K562 (cell line): ENCODE data around the gene NOP14. TPM values are rescaled to one million over a fixed set of nuclear protein-coding genes. Genes with fewer than 3 reads are reported as not detected.
A peak's percentile ranks its signal among the peaks of the same experiment; 100 is the strongest.

Experiments
- BHLHE40 ChIP-seq: IDR thresholded peaks from 2 replicates; pipeline ENCODE4 v1.6.1; 2011; ENCODE audit warnings: low read length, improper control_type of control experiment
- BRCA1 ChIP-seq, 2 experiments: fragments of 450-650 bp in 1 of 2; sonication (generic) in 1 of 2; formaldehyde crosslinking in 1 of 2; IDR thresholded peaks; 2 replicates each; pipeline versions ENCODE4 v1.5.0 to v1.6.1; 2017 to 2020; ENCODE audit warnings: mild to moderate bottlenecking in 1 of 2, missing genetic modification reagents in 1 of 2
- CEBPZ ChIP-seq: fragments of 150-350 bp; IDR thresholded peaks from 2 replicates; pipeline ENCODE4 v1.6.1; 2014; ENCODE audit warnings: low read depth, mild to moderate bottlenecking, low read length, borderline replicate concordance
- CHAMP1 ChIP-seq: fragments of 450-650 bp; IDR thresholded peaks from 2 replicates; pipeline ENCODE4 v1.6.1; 2016; ENCODE audit warnings: mild to moderate bottlenecking
- CTBP1 ChIP-seq: fragments of 450-650 bp; IDR thresholded peaks from 2 replicates; pipeline ENCODE4 v1.6.1; 2016; ENCODE audit warnings: borderline replicate concordance
- CXXC5 ChIP-seq: fragments of 250-450 bp; sonication (Bioruptor Pico); IDR thresholded peaks from 2 replicates; pipeline ENCODE4 v1.8.0; 2022; ENCODE audit warnings: inconsistent platforms, mild to moderate bottlenecking, moderate library complexity
- EZH2 ChIP-seq: IDR thresholded peaks from 2 replicates; pipeline ENCODE4 v1.6.1; 2012; ENCODE audit warnings: low read depth, mild to moderate bottlenecking, inconsistent platforms, low read length, borderline replicate concordance
- FOS ChIP-seq: IDR thresholded peaks from 3 replicates; pipeline ENCODE4 v1.6.1; 2011; ENCODE audit not compliant: insufficient read length; ENCODE audit errors: extremely low read depth
- MTA2 ChIP-seq: fragments of 450-650 bp; IDR thresholded peaks from 2 replicates; pipeline ENCODE4 v1.6.1; 2016; ENCODE audit warnings: low read depth
- NR2F6 ChIP-seq: fragments of 450-650 bp; formaldehyde crosslinking; IDR thresholded peaks from 2 replicates; pipeline ENCODE4 v1.4.0; 2020; ENCODE audit warnings: mild to moderate bottlenecking
- POLR2B ChIP-seq: fragments of 450-650 bp; IDR thresholded peaks from 2 replicates; pipeline ENCODE4 v1.6.1; 2018; ENCODE audit warnings: low read depth; ENCODE audit not compliant: partially characterized antibody
- SMARCA4 ChIP-seq: fragments of 450-650 bp; IDR thresholded peaks from 2 replicates; pipeline ENCODE4 v1.6.1; 2016
- SP1 ChIP-seq: sonication (generic); formaldehyde crosslinking; IDR thresholded peaks from 2 replicates; pipeline ENCODE4 v1.8.1; 2022; ENCODE audit warnings: mild to moderate bottlenecking, missing genetic modification reagents
- ZBED1 ChIP-seq: IDR thresholded peaks from 2 replicates; pipeline ENCODE4 v1.6.1; 2014
- ZBTB34 ChIP-seq: fragments of 250-450 bp; sonication (Bioruptor Pico); IDR thresholded peaks from 2 replicates; pipeline ENCODE4 v1.8.0; 2021; ENCODE audit warnings: mild to moderate bottlenecking, moderate library complexity
- ZBTB43 ChIP-seq: sonication (generic); formaldehyde crosslinking; IDR thresholded peaks from 2 replicates; pipeline ENCODE4 v1.8.0; 2023; ENCODE audit warnings: mild to moderate bottlenecking, missing genetic modification reagents
- ZNF134 ChIP-seq: fragments of 250-450 bp; sonication (Bioruptor Pico); conservative IDR thresholded peaks from 2 replicates; pipeline ENCODE4 v1.4.0; 2020
- ZNF197 ChIP-seq: fragments of 200-800 bp; sonication (Bioruptor generic); IDR thresholded peaks from 2 replicates; pipeline ENCODE4 v1.6.1; 2016; ENCODE audit warnings: low read depth, missing genetic modification characterization, missing compliant biosample characterization
- polyA plus RNA-seq, 8 experiments: library from polyadenylated mRNA; depleted of rRNA in 4 of 8; stranded (reverse) in 5 of 8; unstranded in 3 of 8; fragments of >200 nt; fragmentation: Nextera tagmentation in 2 of 8; fragmentation: Illumina TruSeq in 1 of 8; extraction: Ambion mirVana in 2 of 8; extraction: Trizol in 1 of 8; gene quantifications; 2 replicates each; pipeline versions ENCODE4 v1.2.1 to v1.2.3, GENCODE V29; 2011 to 2014; ENCODE audit warnings: inconsistent platforms in 1 of 8, missing spikeins in 1 of 8
- total RNA-seq, 7 experiments: library from RNA; depleted of rRNA in 6 of 7; stranded (reverse); fragments of >200 nt in 6 of 7; fragmentation: Illumina TruSeq in 2 of 7; extraction: Trizol in 2 of 7; gene quantifications; 2 replicates each; pipeline versions ENCODE4 v1.2.1 to v1.2.3, GENCODE V29; 2011 to 2021; ENCODE audit warnings: low replicate concordance in 1 of 7

Gene NOP14
- total and polyA plus RNA-seq, 9 of the 15 experiments (the other 6 are each of a cell fraction or from before 2014, with no cell fraction given), result 12.7 to 76.0 (median 50.9) TPM

- no peak for TF ChIP-seq CEBPZ
- TF ChIP-seq CTBP1, result peak; percentile 87
- no peak for TF ChIP-seq CHAMP1
- TF ChIP-seq CXXC5 (CRISPR knock-in tag), result peak; percentile 99
- no peak for TF ChIP-seq SMARCA4
- peak; percentile 67; the same call in 1 of the 2 replicates for TF ChIP-seq SP1 (CRISPR knock-in tag)
- no peak for TF ChIP-seq ZBED1
- TF ChIP-seq FOS, result no peak
- no peak for TF ChIP-seq MTA2
- no peak for TF ChIP-seq EZH2
- peak; percentile 88; the same call in 1 of the 2 replicates for TF ChIP-seq ZNF197 (CRISPR knock-in tag)
- TF ChIP-seq BHLHE40, result peak; percentile 99
- peak; percentile 76; the same call in 1 of the 2 replicates for TF ChIP-seq ZBTB43
- no peak for TF ChIP-seq ZNF134
- no peak for TF ChIP-seq BRCA1 (IDR thresholded peaks at IDR 0.05)
- no peak for TF ChIP-seq BRCA1 (CRISPR knock-in tag; IDR thresholded peaks at IDR 0.05)
- TF ChIP-seq NR2F6 (CRISPR knock-in tag), result no peak
- no peak for TF ChIP-seq ZBTB34 (CRISPR knock-in tag)
- peak; percentile 52 for TF ChIP-seq POLR2B
These were observed at the start of gene NOP14, which contains the start of gene GRK4 (continued) for GRCh38 chr4:2963175-2963965.
